Endothelial cell of umbilical vein (primary cell): ENCODE results near the gene SLC5A1. TPM values are rescaled to one million over a fixed set of nuclear protein-coding genes. Genes with fewer than 3 reads are reported as not detected.

ENCODE experiments used
- BruUV-seq: library from RNA; stranded (reverse); fragments of 400-500 nt; replicated peaks from 2 replicates; lab custom pipeline; 2021; lab: Mats Ljungman, UMichigan
- CTCF ChIA-PET: fragments of 300-600, 350-600 bp; sonication (Branson Sonifier 250); formaldehyde crosslinking; loops from one replicate; lab custom pipeline; 2021; ENCODE audit warnings: antibody characterized with exemption, inconsistent platforms; lab: Charles Lee
- POLR2A ChIA-PET: fragments of 300-600, 350-600 bp; sonication (Branson Sonifier 250); formaldehyde crosslinking; loops from one replicate; lab custom pipeline; 2021; ENCODE audit warnings: antibody characterized with exemption, inconsistent platforms; lab: Charles Lee
- DNase-seq: peaks from one replicate; pipeline ENCODE4 v3.0.0-alpha.2; 2011; ENCODE audit warnings: low read depth, low spot score
- FAIRE-seq: peaks from 2 replicates; lab custom pipeline; 2011; peaks lifted over from hg19 to GRCh38; lab: Jason Lieb, UNC
- H2AFZ ChIP-seq: 2 replicates; pipeline ENCODE4 v1.6.0; 2012; ENCODE audit warnings: low read depth, low read length, control low read depth, inconsistent platforms
- H3K27ac ChIP-seq: 2 replicates; pipeline ENCODE4 v1.5.1; 2011; ENCODE audit warnings: low read depth, mild to moderate bottlenecking, control low read depth, low read length, moderate library complexity; ENCODE audit not compliant: insufficient read depth
- H3K27me3 ChIP-seq, 2 experiments: 2 replicates each; pipeline versions ENCODE4 v1.6.0 to v1.6.1; 2011; ENCODE audit warnings: low read length in 2 of 2, mixed read lengths in 1 of 2; ENCODE audit not compliant: control insufficient read depth in 2 of 2, insufficient read depth in 2 of 2
- H3K36me3 ChIP-seq, 2 experiments: 2 replicates in 1 of 2; 3 replicates in 1 of 2; pipeline ENCODE4 v1.5.1; 2011; ENCODE audit warnings: low read length in 2 of 2, mild to moderate bottlenecking in 1 of 2, moderate library complexity in 1 of 2; ENCODE audit not compliant: control insufficient read depth in 2 of 2, insufficient read depth in 2 of 2; ENCODE audit errors: extremely low read depth in 1 of 2
- H3K4me1 ChIP-seq: 3 replicates; pipeline ENCODE4 v1.5.1; 2011; ENCODE audit warnings: mild to moderate bottlenecking, low read length; ENCODE audit not compliant: control insufficient read depth, insufficient read depth; ENCODE audit errors: extremely low read depth
- H3K4me2 ChIP-seq: 2 replicates; pipeline ENCODE4 v1.6.1; 2011; ENCODE audit warnings: low read length, control low read depth, mixed read lengths; ENCODE audit not compliant: insufficient read depth
- H3K4me3 ChIP-seq, 3 experiments: fragments of 200-600 bp in 1 of 3; sonication (generic), shearing (Covaris generic) in 1 of 3; replicated peaks in 1 of 3; 2 replicates each; pipeline ENCODE4 v1.5.1; 2011 to 2016; ENCODE audit warnings: control low read depth in 3 of 3, low read length in 3 of 3, mild to moderate bottlenecking in 2 of 3, inconsistent platforms in 1 of 3, low read depth in 1 of 3, moderate library complexity in 1 of 3; ENCODE audit not compliant: insufficient read depth in 1 of 3
- H3K79me2 ChIP-seq: 2 replicates; pipeline ENCODE4 v1.6.0; 2012; ENCODE audit warnings: low read length, inconsistent platforms; ENCODE audit not compliant: control insufficient read depth, insufficient read depth
- H3K9ac ChIP-seq: replicated peaks from 2 replicates; pipeline ENCODE3; 2011; ENCODE audit warnings: low read length, control low read depth; ENCODE audit not compliant: insufficient read depth; ENCODE audit errors: extremely low read depth
- H3K9me1 ChIP-seq: replicated peaks from 3 replicates; pipeline ENCODE4 v1.6.0; 2011; ENCODE audit warnings: mild to moderate bottlenecking, low read length; ENCODE audit not compliant: control insufficient read depth, insufficient read depth; ENCODE audit errors: extremely low read depth
- H3K9me3 ChIP-seq: replicated peaks from 2 replicates; pipeline ENCODE4 v1.5.1; 2012; ENCODE audit warnings: low read length, inconsistent platforms; ENCODE audit not compliant: control insufficient read depth, insufficient read depth
- H4K20me1 ChIP-seq: replicated peaks from 2 replicates; pipeline ENCODE3; 2011; ENCODE audit warnings: mild to moderate bottlenecking, low read length; ENCODE audit not compliant: control insufficient read depth, insufficient read depth; ENCODE audit errors: extremely low read depth
- CTCF ChIP-seq, 2 donors: IDR thresholded peaks; 1 replicate in 1 of 2; 2 replicates in 1 of 2; pipeline ENCODE4 v1.5.1; 2011; ENCODE audit warnings: low read length in 2 of 2, mild to moderate bottlenecking in 2 of 2, moderate library complexity in 2 of 2, control low read depth in 1 of 2, inconsistent platforms in 1 of 2, low read depth in 1 of 2; ENCODE audit not compliant: insufficient read depth in 1 of 2; ENCODE audit errors: extremely low read depth in 1 of 2
- FOS ChIP-seq: IDR thresholded peaks from 2 replicates; pipeline ENCODE4 v1.6.1; 2011; ENCODE audit warnings: mild to moderate bottlenecking, low read length, moderate library complexity, borderline replicate concordance; ENCODE audit not compliant: insufficient read depth
- JUN ChIP-seq: IDR thresholded peaks from 2 replicates; pipeline ENCODE4 v1.6.1; 2011; ENCODE audit warnings: borderline replicate concordance, low read depth; ENCODE audit not compliant: insufficient read length, insufficient read depth
- MAX ChIP-seq: IDR thresholded peaks from 2 replicates; pipeline ENCODE4 v1.6.1; 2011; ENCODE audit not compliant: insufficient read depth, insufficient read length
- MYC ChIP-seq: IDR thresholded peaks from one replicate; pipeline ENCODE4 v1.6.1; 2011; ENCODE audit warnings: mild to moderate bottlenecking, low read depth, low read length
- POLR2A ChIP-seq: IDR thresholded peaks from 2 replicates; pipeline ENCODE4 v1.6.1; 2012; ENCODE audit warnings: low read depth, mild to moderate bottlenecking, control low read depth, low read length
- POLR2AphosphoS5 ChIP-seq: IDR thresholded peaks from 2 replicates; pipeline ENCODE4 v1.6.1; 2012; ENCODE audit warnings: low read depth, mild to moderate bottlenecking, control low read depth, low read length, moderate library complexity; ENCODE audit not compliant: insufficient read depth
- dilution Hi-C: fragments of 300-500 bp; cut with MboI; formaldehyde crosslinking; loops from one replicate; pipeline ENCODE4 v1.15.0; 2019; ENCODE audit warnings: low sequenced_read_pairs; ENCODE audit not compliant: extremely low pct_ligation_motif_present
- intact Hi-C: fragments of 100-400 bp; cut with micrococcal nuclease; formaldehyde crosslinking; loops from one replicate; pipeline ENCODE4 v1.10.0; 2022
- polyA plus RNA-seq, 4 experiments: library from polyadenylated mRNA; depleted of rRNA in 3 of 4; stranded (reverse) in 3 of 4; unstranded in 1 of 4; fragments of >200 nt; gene quantifications; 2 replicates each; pipeline versions ENCODE4 v1.2.1 to v1.2.3, GENCODE V29; 2011 to 2012; ENCODE audit warnings: missing spikeins in 1 of 4
- total RNA-seq: library from RNA; stranded (reverse); gene quantifications from 2 replicates; pipeline ENCODE4 v1.2.3, GENCODE V29; 2021

The SLC5A1 gene
- total and polyA plus RNA-seq, 2 donors (not counting 3 experiments of a cell fraction or from before 2014, with no cell fraction given): not detected

DNA sequence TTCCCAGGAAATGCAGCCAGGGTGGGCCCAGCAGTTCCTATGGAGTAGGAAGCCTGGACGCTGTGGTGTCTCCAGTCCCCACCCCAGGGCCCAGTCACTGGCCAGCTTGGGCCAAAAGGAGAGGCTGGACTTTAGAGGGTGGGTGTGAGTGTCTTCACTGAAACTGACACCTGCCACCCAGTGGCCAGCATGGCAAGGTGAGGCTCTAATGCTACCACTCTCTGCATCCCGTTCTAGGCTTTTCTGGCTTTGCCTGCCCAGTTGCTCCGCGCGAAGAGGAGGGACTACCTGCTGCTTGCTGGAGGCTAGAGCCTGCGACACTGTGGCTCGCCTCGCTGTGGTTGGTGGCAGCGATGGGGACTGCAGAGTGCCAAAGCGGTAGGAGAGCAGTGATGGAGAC is 80.6 kb downstream of the SLC5A1 start:
- Histone ChIP-seq H3K4me3 (no peak overlapping the region), H3K9ac (no peak overlapping the region), H3K9me3 (no peaks in the 10 kb centered on the region), H2AFZ (no peak overlapping the region), H3K36me3 (no peaks in the 10 kb centered on the region), H3K4me2 (no peak overlapping the region), H3K27me3 (no peaks in the 10 kb centered on the region), H3K4me1 (no peaks in the 10 kb centered on the region), H3K9me1 (no peaks in the 10 kb centered on the region), H4K20me1 (no peaks in the 10 kb centered on the region), H3K27ac (no peak overlapping the region), H3K79me2 (no peaks in the 10 kb centered on the region)
- CTCF ChIA-PET: no interaction called here
- intact Hi-C loops: no loop called here
- FAIRE-seq (no peak), DNase-seq (no peak)
- TF ChIP-seq POLR2A (no peak), POLR2AphosphoS5 (no peak), MAX (no peak), CTCF (IDR thresholded peaks at IDR 0.05; ENCODE audit: extremely low read depth in 1 of 2, insufficient read depth in 1 of 2, low read depth in 1 of 2, low read length in 2 of 2) (no peak), JUN (no peak), FOS (no peak), MYC (no peak)
- BruUV-seq: no TSS peak
- dilution Hi-C loops: no loop called here
- POLR2A ChIA-PET: no interaction called here

DNA sequence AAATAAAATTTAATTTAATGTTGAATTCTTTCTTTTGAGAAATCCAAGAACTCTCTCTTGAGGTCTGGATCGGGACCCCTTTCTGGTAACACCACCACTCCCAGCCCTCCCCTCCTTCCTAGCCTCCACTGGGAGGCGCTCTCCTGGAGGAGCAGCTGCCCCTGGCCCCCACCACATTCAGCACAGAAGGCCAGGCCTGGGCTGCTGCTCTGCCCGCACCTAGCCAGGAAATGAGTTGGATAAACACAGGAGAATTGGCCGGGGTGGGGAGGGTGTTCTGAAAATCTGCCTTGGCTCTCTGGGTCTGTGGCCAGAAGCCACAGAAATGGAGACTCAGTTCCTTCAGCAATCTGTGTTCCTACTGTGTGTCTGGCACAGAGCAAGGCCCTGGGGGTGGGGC is 84.8 kb downstream of the SLC5A1 start:
- FAIRE-seq (no peak), DNase-seq (no peak)
- POLR2A ChIA-PET: no interaction called here
- CTCF ChIA-PET: no interaction called here
- Histone ChIP-seq H2AFZ (no peak overlapping the region), H3K27me3 (no peaks in the 10 kb centered on the region), H3K79me2 (no peaks in the 10 kb centered on the region), H3K9me3 (no peaks in the 10 kb centered on the region), H3K4me1 (no peaks in the 10 kb centered on the region), H3K36me3 (no peaks in the 10 kb centered on the region), H3K4me3 (no peak overlapping the region), H3K9me1 (no peaks in the 10 kb centered on the region), H4K20me1 (no peaks in the 10 kb centered on the region), H3K27ac (no peak overlapping the region), H3K4me2 (no peak overlapping the region), H3K9ac (no peak overlapping the region)
- dilution Hi-C loops (no loop called here), intact Hi-C loops (loop anchor here (5.0 kb wide), 1 partner anchor 151 kb away; no protein-coding TSS in a partner anchor)
- no peak for TF ChIP-seq MYC
- BruUV-seq: no TSS peak
